GM21526 (cell line): ENCODE results near the gene CASK.

Experiments
- ATAC-seq: cut with Tn5 transposase; IDR thresholded peaks from one replicate; pipeline ENCODE4 v1.9.1; 2021; ENCODE audit warnings: moderate library complexity; ENCODE audit not compliant: unreplicated experiment, low FRiP score

The CASK gene, protein sequence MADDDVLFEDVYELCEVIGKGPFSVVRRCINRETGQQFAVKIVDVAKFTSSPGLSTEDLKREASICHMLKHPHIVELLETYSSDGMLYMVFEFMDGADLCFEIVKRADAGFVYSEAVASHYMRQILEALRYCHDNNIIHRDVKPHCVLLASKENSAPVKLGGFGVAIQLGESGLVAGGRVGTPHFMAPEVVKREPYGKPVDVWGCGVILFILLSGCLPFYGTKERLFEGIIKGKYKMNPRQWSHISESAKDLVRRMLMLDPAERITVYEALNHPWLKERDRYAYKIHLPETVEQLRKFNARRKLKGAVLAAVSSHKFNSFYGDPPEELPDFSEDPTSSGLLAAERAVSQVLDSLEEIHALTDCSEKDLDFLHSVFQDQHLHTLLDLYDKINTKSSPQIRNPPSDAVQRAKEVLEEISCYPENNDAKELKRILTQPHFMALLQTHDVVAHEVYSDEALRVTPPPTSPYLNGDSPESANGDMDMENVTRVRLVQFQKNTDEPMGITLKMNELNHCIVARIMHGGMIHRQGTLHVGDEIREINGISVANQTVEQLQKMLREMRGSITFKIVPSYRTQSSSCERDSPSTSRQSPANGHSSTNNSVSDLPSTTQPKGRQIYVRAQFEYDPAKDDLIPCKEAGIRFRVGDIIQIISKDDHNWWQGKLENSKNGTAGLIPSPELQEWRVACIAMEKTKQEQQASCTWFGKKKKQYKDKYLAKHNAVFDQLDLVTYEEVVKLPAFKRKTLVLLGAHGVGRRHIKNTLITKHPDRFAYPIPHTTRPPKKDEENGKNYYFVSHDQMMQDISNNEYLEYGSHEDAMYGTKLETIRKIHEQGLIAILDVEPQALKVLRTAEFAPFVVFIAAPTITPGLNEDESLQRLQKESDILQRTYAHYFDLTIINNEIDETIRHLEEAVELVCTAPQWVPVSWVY

GRCh38 chrX:41923211-41923977 lies at the start of gene CASK:
Gene CASK (minus strand): TSS chrX:41923554. CDS start chrX:41922988, 566 bp downstream.
- peak; percentile 83 for ATAC-seq

DNA sequence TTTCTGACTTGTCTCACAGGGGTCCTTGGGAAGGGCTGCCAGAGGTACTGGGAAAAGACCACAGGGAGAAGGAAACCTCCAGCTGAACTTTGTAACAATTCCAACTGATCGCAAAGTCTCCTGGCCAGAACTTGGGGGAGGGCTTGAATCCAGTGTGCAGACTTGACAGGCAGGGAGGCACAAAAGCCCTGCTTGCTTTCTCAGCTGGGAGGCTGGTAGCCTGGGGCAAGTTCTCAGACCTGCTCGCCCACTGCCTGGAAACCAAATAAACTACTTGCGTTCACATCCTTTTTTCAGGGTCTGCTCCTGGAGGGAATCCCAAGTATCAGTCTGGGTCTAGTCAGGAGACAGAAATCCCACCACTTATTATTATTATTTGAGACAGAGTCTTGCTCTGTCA lies 48.0 kb upstream of the CASK start:
- no peak for ATAC-seq

DNA sequence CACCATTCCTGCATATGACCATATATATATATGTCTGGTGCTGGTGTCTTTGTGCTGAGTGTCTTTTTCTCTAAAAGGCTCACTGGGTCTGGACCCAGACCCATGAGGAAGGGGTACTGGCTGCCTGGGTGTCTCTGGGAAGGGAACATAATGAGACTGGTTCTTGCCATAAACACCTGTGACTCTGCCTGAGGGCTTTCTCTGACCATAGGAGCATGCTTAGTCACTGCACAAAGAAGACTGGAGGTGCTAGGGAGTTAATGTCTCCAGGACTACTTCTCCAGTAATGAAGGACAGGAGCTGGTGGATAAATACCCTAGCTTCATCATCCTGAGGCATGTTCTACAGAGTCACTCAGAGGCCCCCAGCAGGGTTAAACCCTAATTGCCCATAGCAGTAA lies 47.1 kb upstream of the CASK start:
- ATAC-seq = no peak

DNA sequence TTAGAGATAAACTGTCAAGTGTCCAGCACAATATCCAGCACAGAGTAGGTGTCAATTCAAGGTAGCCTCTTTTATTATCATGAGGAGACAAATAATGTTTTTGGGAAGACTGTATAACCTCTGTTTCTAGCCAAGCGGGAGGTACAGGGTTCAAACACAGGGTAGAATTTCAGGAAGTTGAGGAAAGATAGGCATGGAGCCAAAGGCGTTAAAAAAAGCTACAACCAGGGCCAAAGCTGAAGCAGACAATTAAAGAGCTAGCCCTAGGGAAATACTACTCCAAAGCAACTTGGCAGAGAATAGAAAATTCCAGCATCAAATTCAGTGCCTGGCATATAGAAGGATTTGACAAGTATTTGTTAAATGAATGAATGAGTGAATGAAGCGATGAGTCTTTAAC lies 40.0 kb upstream of the CASK start:
- ATAC-seq = no peak

GRCh38 chrX:41960142-41960541 lies 36.8 kb upstream of the CASK start:
- ATAC-seq = no peak

DNA sequence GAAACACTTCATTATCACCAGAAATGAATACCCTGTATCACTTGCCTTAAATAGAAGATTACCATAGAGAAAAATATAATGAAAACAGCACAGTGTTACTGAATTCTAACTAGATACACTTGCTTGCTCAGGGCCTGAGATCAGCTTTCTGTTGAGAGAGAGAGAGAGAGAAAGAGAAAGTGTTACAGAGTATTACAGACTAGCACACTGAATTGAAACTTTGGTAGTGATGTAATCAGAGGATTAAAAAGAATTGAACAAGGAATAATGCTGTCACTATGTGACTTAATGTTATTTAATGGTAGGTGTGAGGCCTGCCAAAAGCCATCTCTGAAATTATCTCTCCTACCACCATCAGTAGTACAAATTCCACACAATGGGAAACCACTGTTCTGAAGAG lies 35.5 kb upstream of the CASK start:
- ATAC-seq = no peak

DNA sequence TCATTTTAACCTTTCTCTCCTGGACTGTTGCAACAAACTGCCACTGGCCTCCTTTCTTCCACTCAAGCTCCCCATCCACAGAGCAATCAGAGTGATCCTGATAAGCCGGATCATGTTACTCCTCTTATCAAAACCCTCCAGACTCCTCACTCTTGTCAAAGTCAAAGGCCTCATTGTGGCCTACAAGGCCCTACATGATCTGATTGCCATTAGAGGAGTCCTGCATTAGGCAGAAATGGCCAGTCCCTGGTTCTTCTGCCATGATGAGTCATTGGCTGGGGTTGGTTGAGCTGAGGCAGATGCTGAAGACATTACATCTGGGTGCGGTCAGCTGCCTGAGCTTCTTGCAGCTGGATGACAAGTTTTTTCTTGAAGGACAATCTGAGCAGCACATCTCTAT lies 32.7 kb upstream of the CASK start:
- ATAC-seq = no peak

DNA sequence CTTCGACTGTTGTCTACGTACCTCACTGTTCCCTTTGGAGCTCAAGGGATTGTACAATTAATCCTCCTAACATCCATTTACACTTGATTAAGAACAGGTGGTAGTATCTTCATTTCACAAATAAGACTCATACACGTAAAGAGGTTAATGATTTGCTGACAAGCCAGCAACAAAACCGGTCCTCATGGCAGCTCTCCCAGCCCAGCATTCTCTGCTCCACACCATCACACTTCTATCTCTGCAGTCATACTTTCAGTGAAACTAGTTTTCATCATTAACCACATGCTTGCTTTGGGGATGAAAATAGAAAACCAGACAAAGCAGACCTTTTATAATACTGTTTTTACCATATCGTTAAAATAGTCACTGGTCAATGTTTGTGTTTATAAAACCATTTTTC lies 28.7 kb upstream of the CASK start:
- no peak for ATAC-seq

GRCh38 chrX:41946989-41947612 lies 23.7 kb upstream of the CASK start:
- ATAC-seq = no peak

GRCh38 chrX:41946235-41946634 lies 22.9 kb upstream of the CASK start:
- no peak for ATAC-seq

GRCh38 chrX:41935832-41936231 lies 12.5 kb upstream of the CASK start:
- ATAC-seq = no peak

GRCh38 chrX:41933546-41933945 lies 10.2 kb upstream of the CASK start:
- no peak for ATAC-seq

- no peak for ATAC-seq
These were observed 9.5 kb upstream of the CASK start for GRCh38 chrX:41932885-41933284.

DNA sequence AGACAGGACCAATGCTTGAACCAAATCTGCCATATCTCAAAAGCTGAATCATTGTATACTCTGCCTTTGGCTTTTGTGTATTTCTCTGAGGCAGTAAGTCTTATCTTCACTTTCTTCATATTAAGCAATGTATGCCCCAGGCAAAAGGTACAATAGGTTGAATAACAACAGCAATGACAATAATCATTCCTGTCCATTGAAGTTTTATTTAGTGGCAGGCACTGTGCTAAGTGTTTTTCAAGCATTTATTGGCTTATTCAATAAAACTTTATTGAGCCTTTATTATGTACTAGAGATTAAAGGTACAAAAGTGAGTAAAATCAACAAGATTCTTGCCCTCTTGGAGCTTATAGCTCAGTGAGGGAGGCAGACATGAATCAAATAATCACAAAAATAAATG lies 8.2 kb upstream of the CASK start:
- ATAC-seq = no peak

DNA sequence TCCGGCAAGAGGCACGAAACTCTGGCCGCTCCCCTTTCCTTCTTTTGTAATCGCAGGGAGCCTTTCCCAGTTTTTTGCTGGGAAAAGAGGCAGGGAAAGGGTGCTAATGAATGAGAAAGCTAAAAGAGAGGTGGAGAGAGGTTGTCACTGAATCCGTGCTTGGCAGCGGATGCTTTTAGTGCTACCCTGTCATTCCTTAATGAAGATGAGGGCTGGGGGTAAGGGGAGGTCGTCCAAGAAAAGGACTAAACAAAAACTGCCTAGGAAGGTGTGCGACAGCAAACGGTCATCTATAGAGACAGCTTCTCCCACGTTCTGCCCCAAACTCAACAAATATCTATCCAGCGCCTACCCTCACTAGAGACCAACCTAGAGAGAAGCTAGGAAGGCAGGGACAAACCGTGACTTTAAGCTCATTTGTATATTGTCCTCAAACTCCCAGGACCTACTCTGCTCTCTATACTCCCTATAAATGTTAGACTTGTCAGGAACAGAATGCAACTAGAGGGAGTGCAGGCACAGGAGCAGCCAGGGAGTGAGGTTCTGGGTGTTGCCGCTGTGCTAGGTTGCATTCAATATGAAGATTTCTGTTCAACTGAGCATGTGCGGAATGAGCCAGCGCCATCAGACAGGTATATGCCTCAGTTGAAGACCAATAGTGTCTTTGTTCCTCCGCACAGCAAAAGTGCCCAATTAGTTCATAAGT lies 777 bp upstream of the CASK start:
- ATAC-seq = no peak

- ATAC-seq = peak; percentile 19
These were observed 763 bp downstream of the CASK start for GRCh38 chrX:41922431-41923151.

- no peak for ATAC-seq
These were observed 1.6 kb downstream of the CASK start for GRCh38 chrX:41921492-41922430.

DNA sequence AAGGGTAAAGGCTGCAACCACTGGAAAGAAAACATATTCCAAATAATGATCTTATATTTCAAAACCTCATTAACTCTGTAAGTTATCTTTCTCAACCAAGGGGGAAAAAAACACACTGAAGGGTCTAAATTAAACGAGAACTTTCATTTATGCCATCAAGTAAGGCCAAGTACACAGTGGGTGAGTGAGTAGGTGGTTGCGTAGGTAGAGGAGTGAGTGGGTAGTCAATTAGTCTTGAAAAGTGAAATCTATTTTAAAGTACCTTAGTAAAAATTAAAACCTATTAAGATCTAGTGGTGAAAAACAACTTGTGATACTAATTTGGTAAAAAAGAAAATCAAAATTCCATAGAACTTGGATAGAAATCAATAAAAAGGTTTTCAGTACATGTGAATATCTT lies 3.5 kb downstream of the CASK start:
- ATAC-seq = no peak
